HCT116 (cell line): Measurements from ENCODE around the gene AQP7.
"Not testable (repeated sequence)": the region's sequence is repeated elsewhere in the genome, so short reads cannot be mapped to it uniquely, and the experiment has no call there.

ENCODE experiments used
- CEBPB ChIP-seq: IDR thresholded peaks from 2 replicates; pipeline ENCODE4 v1.6.1; 2012; ENCODE audit warnings: low read depth
- EZH2 ChIP-seq: fragments of 200-600 bp; sonication (generic); IDR thresholded peaks from 2 replicates; pipeline ENCODE4 v1.6.1; 2017; ENCODE audit warnings: antibody characterized with exemption, mixed run types
- SP1 ChIP-seq: IDR thresholded peaks from 2 replicates; pipeline ENCODE4 v1.6.1; 2012; ENCODE audit warnings: low read depth
- TF ChIP-seq, protein P1 (sequence below), 3 experiments: fragments of 200-600 bp in 1 of 3; sonication (generic) in 1 of 3; IDR thresholded peaks in 2 of 3; conservative IDR thresholded peaks in 1 of 3; 2 replicates each; pipeline ENCODE4 v1.5.1; 2012 to 2017; ENCODE audit warnings: low read depth in 2 of 3, low read length in 2 of 3, antibody characterized with exemption in 1 of 3, borderline replicate concordance in 1 of 3, control low read depth in 1 of 3, mild to moderate bottlenecking in 1 of 3, mixed read lengths in 1 of 3, mixed run types in 1 of 3, moderate library complexity in 1 of 3; ENCODE audit not compliant: insufficient read depth in 1 of 3

- not testable (repeated sequence) for TF ChIP-seq CEBPB, EZH2, SP1
- TF ChIP-seq, protein P1, sequence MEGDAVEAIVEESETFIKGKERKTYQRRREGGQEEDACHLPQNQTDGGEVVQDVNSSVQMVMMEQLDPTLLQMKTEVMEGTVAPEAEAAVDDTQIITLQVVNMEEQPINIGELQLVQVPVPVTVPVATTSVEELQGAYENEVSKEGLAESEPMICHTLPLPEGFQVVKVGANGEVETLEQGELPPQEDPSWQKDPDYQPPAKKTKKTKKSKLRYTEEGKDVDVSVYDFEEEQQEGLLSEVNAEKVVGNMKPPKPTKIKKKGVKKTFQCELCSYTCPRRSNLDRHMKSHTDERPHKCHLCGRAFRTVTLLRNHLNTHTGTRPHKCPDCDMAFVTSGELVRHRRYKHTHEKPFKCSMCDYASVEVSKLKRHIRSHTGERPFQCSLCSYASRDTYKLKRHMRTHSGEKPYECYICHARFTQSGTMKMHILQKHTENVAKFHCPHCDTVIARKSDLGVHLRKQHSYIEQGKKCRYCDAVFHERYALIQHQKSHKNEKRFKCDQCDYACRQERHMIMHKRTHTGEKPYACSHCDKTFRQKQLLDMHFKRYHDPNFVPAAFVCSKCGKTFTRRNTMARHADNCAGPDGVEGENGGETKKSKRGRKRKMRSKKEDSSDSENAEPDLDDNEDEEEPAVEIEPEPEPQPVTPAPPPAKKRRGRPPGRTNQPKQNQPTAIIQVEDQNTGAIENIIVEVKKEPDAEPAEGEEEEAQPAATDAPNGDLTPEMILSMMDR (IDR thresholded peaks at IDR 0.05 in 2 of 3, conservative IDR thresholded peaks at IDR 0.05 in 1 of 3; ENCODE audit: borderline replicate concordance in 1 of 3, insufficient read depth in 1 of 3, low read depth in 2 of 3, low read length in 2 of 3): not testable (repeated sequence)
Measured at GRCh38 chr9:33358641-33359040, 43.7 kb downstream of the AQP7 start.
